Measurements from ENCODE around the gene INAVA. TPM values are rescaled to one million over a fixed set of nuclear protein-coding genes. Genes with fewer than 3 reads are reported as not detected.
"Not testable (repeated sequence)": the region's sequence is repeated elsewhere in the genome, so short reads cannot be mapped to it uniquely, and the experiment has no call there.

INAVA gene
- total RNA-seq, 1 donor from 2014 or later: 34.6 TPM

DNA sequence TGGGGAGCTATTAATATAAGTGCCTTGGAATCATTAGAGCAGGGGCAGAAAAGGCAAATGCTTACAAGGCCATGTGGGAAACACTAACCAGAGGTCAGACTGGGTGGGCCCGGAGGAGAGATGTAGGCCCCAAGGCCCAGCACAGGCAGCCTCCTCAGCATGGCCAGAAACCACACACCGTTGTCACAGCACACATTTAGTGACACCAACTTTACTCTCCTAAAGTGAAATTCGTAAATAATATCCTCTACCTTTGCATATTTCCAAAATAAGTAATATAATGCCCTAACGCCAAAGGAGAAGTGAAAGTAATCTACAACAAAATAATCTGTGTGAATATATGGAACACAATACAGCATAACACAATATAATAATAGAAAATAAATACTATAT, 66.2 kb downstream of the INAVA start:
- no peaks in the 10 kb centered on the region for H3K36me3 Mint-ChIP-seq
- peaks cover 14% of the 10 kb centered on the region for H3K4me1 Mint-ChIP-seq
- no peak for DNase-seq (ENCODE audit: low spot score in 2 of 2, unreplicated experiment in 2 of 2)
- H3K4me3 Mint-ChIP-seq: no peak overlapping the region
- H3K27me3 Mint-ChIP-seq (ENCODE audit: low read depth): no peaks in the 10 kb centered on the region
- TF ChIP-seq, protein P1, sequence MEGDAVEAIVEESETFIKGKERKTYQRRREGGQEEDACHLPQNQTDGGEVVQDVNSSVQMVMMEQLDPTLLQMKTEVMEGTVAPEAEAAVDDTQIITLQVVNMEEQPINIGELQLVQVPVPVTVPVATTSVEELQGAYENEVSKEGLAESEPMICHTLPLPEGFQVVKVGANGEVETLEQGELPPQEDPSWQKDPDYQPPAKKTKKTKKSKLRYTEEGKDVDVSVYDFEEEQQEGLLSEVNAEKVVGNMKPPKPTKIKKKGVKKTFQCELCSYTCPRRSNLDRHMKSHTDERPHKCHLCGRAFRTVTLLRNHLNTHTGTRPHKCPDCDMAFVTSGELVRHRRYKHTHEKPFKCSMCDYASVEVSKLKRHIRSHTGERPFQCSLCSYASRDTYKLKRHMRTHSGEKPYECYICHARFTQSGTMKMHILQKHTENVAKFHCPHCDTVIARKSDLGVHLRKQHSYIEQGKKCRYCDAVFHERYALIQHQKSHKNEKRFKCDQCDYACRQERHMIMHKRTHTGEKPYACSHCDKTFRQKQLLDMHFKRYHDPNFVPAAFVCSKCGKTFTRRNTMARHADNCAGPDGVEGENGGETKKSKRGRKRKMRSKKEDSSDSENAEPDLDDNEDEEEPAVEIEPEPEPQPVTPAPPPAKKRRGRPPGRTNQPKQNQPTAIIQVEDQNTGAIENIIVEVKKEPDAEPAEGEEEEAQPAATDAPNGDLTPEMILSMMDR (IDR thresholded peaks at IDR 0.05; ENCODE audit: unreplicated experiment): no peak
- no peaks in the 10 kb centered on the region for H3K9me3 Mint-ChIP-seq
- no peak overlapping the region for H3K27ac Mint-ChIP-seq

DNA sequence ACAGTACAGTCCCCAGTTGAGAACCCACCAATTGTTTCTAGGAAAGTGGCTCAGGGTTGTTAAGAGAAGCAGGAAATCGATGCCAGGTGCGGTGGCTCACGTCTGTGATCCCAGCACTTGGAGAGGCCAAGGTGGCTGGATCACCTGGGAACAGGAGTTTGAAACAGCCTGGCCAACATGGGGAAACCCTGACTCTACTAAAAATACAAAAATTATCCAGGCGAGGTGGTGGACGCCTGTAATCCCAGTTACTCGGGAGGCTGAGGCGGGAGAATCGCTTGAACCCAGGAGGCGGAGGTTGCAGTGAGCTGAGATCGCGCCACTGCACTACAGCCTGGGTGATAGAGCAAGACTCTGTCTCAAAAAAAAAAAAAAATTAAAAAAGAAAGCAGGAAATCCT, 67.5 kb downstream of the INAVA start:
- H3K27ac Mint-ChIP-seq; H3K27me3 Mint-ChIP-seq (ENCODE audit: low read depth); DNase-seq (ENCODE audit: low spot score in 2 of 2, unreplicated experiment in 2 of 2); H3K9me3 Mint-ChIP-seq; H3K36me3 Mint-ChIP-seq; H3K4me3 Mint-ChIP-seq: not testable (repeated sequence)
- peaks cover 14% of the 10 kb centered on the region for H3K4me1 Mint-ChIP-seq

DNA sequence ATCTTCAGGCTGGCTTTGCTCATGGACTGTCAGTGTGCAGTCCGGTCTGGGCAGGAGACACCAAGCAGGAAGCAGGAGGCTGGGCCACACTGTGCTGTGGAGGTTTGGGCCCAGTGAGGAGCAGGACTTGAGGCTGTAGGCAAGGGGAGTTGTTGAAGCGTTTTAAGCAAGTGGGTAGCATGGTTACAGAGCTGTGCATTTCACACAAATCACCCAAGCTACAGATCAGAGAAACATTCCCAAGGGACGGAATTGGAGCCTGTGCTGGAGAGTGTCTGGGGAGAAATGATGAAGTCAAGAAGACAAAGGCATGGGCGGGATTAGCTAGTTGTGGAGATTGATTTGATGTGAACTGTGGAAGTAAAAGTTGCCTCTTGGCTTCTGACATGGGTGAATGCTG, 67.9 kb downstream of the INAVA start:
- no peaks in the 10 kb centered on the region for H3K27me3 Mint-ChIP-seq (ENCODE audit: low read depth)
- TF ChIP-seq, protein P1 (IDR thresholded peaks at IDR 0.05; ENCODE audit: unreplicated experiment): no peak
- peaks cover 14% of the 10 kb centered on the region for H3K4me1 Mint-ChIP-seq
- no peaks in the 10 kb centered on the region for H3K36me3 Mint-ChIP-seq
- no peak overlapping the region for H3K27ac Mint-ChIP-seq
- no peaks in the 10 kb centered on the region for H3K9me3 Mint-ChIP-seq
- no peak overlapping the region for H3K4me3 Mint-ChIP-seq
- DNase-seq (ENCODE audit: low spot score in 2 of 2, unreplicated experiment in 2 of 2): no peak

DNA sequence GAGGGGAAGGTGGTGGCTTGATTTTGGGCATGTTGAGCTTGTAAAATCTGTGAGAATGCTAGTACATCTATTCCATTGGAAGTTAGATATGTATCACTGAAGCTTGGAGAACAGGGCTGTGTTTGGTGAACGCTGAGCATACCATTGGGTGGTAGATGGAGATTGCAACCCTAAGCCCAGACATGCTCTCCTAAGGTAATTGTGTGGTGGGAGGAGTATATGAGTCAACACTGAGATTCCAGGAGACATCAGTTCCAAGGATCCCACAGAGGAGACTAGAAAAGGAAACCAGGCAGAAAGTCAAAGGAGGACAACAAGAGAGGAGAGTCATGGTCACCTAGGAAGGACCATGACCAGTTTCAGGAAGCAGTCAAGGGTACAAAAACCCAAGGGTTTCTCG, 68.4 kb downstream of the INAVA start:
- TF ChIP-seq, protein P1 (IDR thresholded peaks at IDR 0.05; ENCODE audit: unreplicated experiment): no peak
- Mint-ChIP-seq H3K4me1 (peaks cover 14% of the 10 kb centered on the region), H3K36me3 (no peaks in the 10 kb centered on the region), H3K27ac (no peak overlapping the region), H3K27me3 (ENCODE audit: low read depth) (no peaks in the 10 kb centered on the region), H3K9me3 (no peaks in the 10 kb centered on the region), H3K4me3 (no peak overlapping the region)
- no peak for DNase-seq (ENCODE audit: low spot score in 2 of 2, unreplicated experiment in 2 of 2)

DNA sequence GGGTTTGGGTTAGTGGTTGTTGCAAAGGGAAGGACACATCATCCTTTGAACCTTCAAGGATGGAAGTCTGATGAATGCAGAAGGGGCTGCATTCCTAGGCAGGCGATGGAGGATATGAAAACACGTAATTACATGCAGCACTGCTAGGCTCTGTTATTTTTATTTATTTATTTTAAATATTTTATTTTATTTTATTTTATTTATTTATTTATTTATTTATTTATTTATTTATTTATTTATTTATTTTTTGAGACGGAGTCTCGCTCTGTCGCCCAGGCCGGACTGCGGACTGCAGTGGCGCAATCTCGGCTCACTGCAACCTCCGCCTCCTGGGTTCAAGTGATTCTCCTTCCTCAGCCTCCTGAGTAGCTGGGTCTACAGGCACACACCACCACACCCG, 69.2 kb downstream of the INAVA start:
- not testable (repeated sequence) for H3K4me3 Mint-ChIP-seq; DNase-seq (ENCODE audit: low spot score in 2 of 2, unreplicated experiment in 2 of 2); H3K9me3 Mint-ChIP-seq; H3K27me3 Mint-ChIP-seq (ENCODE audit: low read depth); H3K27ac Mint-ChIP-seq; H3K36me3 Mint-ChIP-seq
- H3K4me1 Mint-ChIP-seq: peaks cover 14% of the 10 kb centered on the region

Other genes starting within 250 kb of the INAVA start
- gene DDX59, start 225.0 kb upstream of the INAVA start, total RNA-seq: 24.5 to 26.4 TPM (median 25.3 TPM) in 3 replicates
- gene CAMSAP2, start 156.0 kb upstream of the INAVA start, total RNA-seq: 47.9 to 48.2 TPM (median 48.2 TPM) in 3 replicates
- gene GPR25, start 21.9 kb upstream of the INAVA start, total RNA-seq: 0.25 TPM in 1 of 3 replicates, not detected in the others
- gene KIF21B, start 128.8 kb downstream of the INAVA start, total RNA-seq: 6.5 to 7.0 TPM (median 6.9 TPM) in 3 replicates
- 0.05 TPM in 1 of 3 replicates, not detected in the others for gene CACNA1S, start 217.5 kb downstream of the INAVA start, total RNA-seq
- gene ASCL5, start 232.3 kb downstream of the INAVA start, total RNA-seq: not detected in 3 replicates